ENCODE measurements around the gene ATP9B. TPM values are rescaled to one million over a fixed set of nuclear protein-coding genes. Genes with fewer than 3 reads are reported as not detected.

The ATP9B gene
- total RNA-seq, 1 donor from 2014 or later, result 27.3 TPM

GRCh38 chr18:79380816-79381806 lies 311.9 kb downstream of the ATP9B start:
- H3K27me3 Mint-ChIP-seq (ENCODE audit: unreplicated experiment), result no peaks in the 10 kb centered on the region
- peak; percentile 90 for DNase-seq (ENCODE audit: extremely low spot score, unreplicated experiment)
- TF ChIP-seq, protein P1, sequence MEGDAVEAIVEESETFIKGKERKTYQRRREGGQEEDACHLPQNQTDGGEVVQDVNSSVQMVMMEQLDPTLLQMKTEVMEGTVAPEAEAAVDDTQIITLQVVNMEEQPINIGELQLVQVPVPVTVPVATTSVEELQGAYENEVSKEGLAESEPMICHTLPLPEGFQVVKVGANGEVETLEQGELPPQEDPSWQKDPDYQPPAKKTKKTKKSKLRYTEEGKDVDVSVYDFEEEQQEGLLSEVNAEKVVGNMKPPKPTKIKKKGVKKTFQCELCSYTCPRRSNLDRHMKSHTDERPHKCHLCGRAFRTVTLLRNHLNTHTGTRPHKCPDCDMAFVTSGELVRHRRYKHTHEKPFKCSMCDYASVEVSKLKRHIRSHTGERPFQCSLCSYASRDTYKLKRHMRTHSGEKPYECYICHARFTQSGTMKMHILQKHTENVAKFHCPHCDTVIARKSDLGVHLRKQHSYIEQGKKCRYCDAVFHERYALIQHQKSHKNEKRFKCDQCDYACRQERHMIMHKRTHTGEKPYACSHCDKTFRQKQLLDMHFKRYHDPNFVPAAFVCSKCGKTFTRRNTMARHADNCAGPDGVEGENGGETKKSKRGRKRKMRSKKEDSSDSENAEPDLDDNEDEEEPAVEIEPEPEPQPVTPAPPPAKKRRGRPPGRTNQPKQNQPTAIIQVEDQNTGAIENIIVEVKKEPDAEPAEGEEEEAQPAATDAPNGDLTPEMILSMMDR (IDR thresholded peaks at IDR 0.05), result peak; percentile 91
- no peaks in the 10 kb centered on the region for H3K9me3 Mint-ChIP-seq (ENCODE audit: unreplicated experiment)
- H3K27ac Mint-ChIP-seq (ENCODE audit: unreplicated experiment), result no peak overlapping the region
- H3K4me3 Mint-ChIP-seq (ENCODE audit: unreplicated experiment), result no peak overlapping the region
- H3K36me3 Mint-ChIP-seq (ENCODE audit: unreplicated experiment), result peaks cover 10% of the 10 kb centered on the region
- peaks cover 7% of the 10 kb centered on the region for H3K4me1 Mint-ChIP-seq (ENCODE audit: unreplicated experiment)

GRCh38 chr18:79381811-79382311 lies 312.7 kb downstream of the ATP9B start:
- no peaks in the 10 kb centered on the region for H3K9me3 Mint-ChIP-seq (ENCODE audit: unreplicated experiment)
- peak; percentile 72 for DNase-seq (ENCODE audit: extremely low spot score, unreplicated experiment)
- peaks cover 10% of the 10 kb centered on the region for H3K36me3 Mint-ChIP-seq (ENCODE audit: unreplicated experiment)
- peaks cover 7% of the 10 kb centered on the region for H3K4me1 Mint-ChIP-seq (ENCODE audit: unreplicated experiment)
- no peaks in the 10 kb centered on the region for H3K27me3 Mint-ChIP-seq (ENCODE audit: unreplicated experiment)
- TF ChIP-seq, protein P1 (IDR thresholded peaks at IDR 0.05), result no peak
- H3K4me3 Mint-ChIP-seq (ENCODE audit: unreplicated experiment), result no peak overlapping the region
- H3K27ac Mint-ChIP-seq (ENCODE audit: unreplicated experiment), result no peak overlapping the region

DNA sequence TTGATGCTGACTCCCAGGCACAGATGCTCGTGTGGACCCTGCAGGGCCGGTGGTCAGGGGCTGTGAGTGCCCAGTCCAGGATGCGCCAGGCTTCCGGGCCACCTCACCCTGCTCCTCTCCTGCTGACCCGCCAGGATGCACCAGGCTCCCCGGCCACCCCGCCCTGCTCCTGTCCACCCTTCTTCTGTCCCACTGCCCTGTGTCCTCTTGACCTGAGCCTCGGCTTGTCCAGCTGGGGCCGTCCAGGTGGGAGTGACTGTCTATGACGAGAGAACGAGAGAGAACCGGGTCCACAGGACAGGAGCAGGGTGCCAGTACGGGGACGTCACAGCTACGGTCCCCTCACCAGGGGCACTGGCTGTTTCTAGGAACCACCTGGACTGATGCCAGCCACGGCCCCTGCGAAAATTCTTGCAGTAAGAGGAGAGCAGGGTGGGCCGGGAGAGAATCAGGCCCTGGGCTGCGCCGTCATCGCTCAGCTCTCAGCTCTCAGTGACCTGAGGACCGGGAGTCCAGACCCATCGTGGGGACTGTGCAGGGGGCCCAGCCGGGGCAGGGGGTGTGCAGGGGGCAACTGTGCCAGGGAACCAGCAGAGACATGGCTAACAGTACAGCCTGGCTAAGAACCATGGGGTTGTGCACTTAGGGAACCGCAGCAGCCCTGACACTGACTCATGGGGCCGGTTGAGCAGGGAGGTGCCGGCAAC lies 313.6 kb downstream of the ATP9B start:
- H3K9me3 Mint-ChIP-seq (ENCODE audit: unreplicated experiment), result no peaks in the 10 kb centered on the region
- TF ChIP-seq, protein P1 (IDR thresholded peaks at IDR 0.05), result no peak
- H3K4me1 Mint-ChIP-seq (ENCODE audit: unreplicated experiment), result peaks cover 7% of the 10 kb centered on the region
- H3K27me3 Mint-ChIP-seq (ENCODE audit: unreplicated experiment), result peaks cover 6% of the 10 kb centered on the region
- H3K4me3 Mint-ChIP-seq (ENCODE audit: unreplicated experiment), result no peak overlapping the region
- H3K36me3 Mint-ChIP-seq (ENCODE audit: unreplicated experiment), result peaks cover 9% of the 10 kb centered on the region
- peak; percentile 78 for DNase-seq (ENCODE audit: extremely low spot score, unreplicated experiment)
- no peak overlapping the region for H3K27ac Mint-ChIP-seq (ENCODE audit: unreplicated experiment)

- no peak overlapping the region for H3K4me3 Mint-ChIP-seq (ENCODE audit: unreplicated experiment)
- H3K27me3 Mint-ChIP-seq (ENCODE audit: unreplicated experiment), result peaks cover 9% of the 10 kb centered on the region
- TF ChIP-seq, protein P1 (IDR thresholded peaks at IDR 0.05), result no peak
- DNase-seq (ENCODE audit: extremely low spot score, unreplicated experiment), result peak; percentile 78
- peaks cover 4% of the 10 kb centered on the region for H3K36me3 Mint-ChIP-seq (ENCODE audit: unreplicated experiment)
- H3K9me3 Mint-ChIP-seq (ENCODE audit: unreplicated experiment), result no peaks in the 10 kb centered on the region
- peaks cover 7% of the 10 kb centered on the region for H3K4me1 Mint-ChIP-seq (ENCODE audit: unreplicated experiment)
- H3K27ac Mint-ChIP-seq (ENCODE audit: unreplicated experiment), result no peak overlapping the region
These were observed 314.3 kb downstream of the ATP9B start for GRCh38 chr18:79383388-79384056.
